Regular cardiac myocyte (primary cell): ENCODE measurements around the gene FAM186B. TPM values are rescaled to one million over a fixed set of nuclear protein-coding genes. Genes with fewer than 3 reads are reported as not detected.

Source experiments
- total RNA-seq: library from RNA; depleted of rRNA; stranded (reverse); fragments of >200 nt; gene quantifications from 2 replicates; pipeline ENCODE4 v1.2.3, GENCODE V29; 2014

The FAM186B gene, protein sequence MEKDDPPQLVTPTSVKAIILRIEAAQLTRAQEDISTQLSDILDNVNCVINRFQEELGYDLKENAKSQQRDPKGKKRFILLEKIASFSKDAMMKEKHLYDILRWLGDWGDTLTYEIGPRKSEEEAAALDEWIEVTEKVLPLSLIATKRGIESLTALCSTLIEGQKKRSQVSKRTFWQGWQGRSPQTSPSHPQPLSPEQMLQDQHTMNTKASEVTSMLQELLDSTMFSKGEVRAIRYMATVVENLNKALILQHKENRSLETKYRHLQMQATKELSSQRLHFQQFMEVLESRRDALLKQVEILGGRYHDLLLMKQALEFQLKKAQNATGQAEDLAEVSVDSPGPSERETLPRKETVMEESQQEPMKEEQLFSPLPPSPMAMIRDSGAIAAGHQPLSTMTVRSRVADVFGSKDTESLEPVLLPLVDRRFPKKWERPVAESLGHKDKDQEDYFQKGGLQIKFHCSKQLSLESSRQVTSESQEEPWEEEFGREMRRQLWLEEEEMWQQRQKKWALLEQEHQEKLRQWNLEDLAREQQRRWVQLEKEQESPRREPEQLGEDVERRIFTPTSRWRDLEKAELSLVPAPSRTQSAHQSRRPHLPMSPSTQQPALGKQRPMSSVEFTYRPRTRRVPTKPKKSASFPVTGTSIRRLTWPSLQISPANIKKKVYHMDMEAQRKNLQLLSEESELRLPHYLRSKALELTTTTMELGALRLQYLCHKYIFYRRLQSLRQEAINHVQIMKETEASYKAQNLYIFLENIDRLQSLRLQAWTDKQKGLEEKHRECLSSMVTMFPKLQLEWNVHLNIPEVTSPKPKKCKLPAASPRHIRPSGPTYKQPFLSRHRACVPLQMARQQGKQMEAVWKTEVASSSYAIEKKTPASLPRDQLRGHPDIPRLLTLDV
- 0.19 and 0.28 TPM in 2 replicates for total RNA-seq

DNA sequence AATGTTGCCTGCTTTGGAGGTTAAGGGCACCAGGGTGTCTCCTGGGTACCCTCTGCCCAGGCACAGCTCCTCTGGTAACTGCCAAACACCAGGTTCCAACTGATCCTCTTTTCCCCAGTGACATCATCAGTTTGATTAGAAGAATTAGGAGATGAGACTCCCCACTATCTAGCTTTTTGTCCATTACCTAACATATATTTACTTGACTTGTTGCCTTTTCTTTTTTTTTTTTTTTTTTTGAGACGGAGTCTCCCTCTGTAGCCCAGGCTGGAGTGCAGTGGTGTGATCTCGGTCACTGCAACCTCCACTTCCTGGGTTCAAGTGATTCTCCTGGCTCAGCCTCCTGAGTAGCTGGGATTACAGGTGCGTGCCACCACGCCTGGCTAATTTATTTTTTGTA is at the start of gene FAM186B:
FAM186B (minus strand) TSS at position 101 of the 400 bp plus-strand sequence. CDS start 162 bp downstream, outside the sequence.

DNA sequence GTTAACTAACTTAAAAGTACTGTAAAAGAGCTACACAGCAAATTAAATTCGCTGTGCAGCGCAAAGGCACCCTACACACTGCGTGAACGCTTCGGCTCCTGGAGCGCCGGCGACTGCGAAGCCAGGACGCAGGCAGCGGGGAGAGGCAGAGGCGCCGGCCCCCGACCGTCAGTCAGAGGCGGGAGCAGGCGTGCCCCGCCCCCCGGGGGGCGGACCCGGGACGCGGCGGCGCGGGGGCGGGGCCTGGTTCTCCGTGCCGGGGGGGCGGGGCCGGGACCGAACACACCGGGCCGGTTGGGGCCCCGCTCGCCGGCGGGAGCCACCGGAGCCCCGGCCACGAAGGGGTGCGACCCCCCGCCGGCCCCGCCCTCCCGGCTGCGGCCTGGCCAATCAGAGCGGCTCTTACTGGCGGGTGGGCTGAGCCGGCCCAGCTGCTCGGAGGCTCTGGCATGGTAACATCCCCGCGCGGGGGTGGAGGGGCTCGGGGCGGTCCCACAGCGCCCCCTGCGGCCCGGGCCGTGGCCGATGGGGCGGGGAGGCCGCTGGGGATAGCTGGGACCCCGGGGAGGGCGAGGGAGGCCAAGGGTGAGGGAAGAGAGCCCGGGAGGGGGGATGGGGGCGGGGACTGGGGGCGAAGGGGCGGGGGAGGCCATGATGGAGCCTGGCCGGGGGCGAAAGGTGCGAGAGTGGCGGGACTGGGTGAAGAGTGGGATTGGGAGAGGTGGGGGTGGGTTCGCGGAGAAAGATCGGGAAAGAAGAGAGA is 17.9 kb upstream of the FAM186B start, which contains the start of gene PRPF40B:
PRPF40B (plus strand) TSS at position 420 of the 763 bp plus-strand sequence; CDS start at position 450, 30 bp downstream.

DNA sequence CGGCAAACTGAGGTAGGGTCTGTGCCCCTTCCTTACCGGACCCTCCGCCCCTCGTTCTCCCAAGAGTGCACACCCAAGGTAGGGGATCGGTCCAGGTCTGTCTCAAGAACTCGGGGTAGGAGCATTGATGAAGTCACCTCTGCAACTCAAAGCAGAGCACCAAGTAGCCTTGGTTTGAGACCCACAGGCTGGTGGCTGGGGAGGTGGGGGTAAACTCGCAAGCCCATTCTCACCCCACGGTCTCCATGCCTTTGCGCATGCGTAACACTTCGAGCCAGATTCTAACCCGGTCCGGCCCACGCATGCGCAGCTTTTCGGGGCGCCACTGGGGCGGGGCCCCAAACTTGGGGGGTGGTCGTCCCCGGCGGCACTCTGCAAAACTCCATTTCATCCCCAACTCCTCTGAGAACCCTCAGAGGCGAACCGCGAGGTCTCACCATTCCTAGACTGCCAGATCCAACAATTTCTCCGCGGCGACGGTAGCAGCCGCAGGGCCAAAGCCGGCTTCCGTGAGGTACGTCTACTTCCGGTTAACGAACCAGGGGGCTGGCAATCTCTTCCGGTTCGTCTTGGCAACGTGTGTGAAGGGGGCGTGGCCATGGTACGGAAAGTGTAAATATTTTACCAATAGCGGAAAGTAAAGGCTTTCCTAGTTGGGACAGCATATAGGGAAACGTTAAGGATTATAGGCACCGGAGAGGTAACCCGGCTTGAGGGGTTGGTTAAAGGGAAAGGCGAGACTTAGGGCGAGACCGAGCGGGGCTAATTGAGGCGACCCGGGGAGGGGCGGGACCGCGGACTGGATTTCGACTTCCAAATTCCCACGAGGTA is 37.6 kb downstream of the FAM186B start, which contains the start of gene MCRS1:
MCRS1 (minus strand) TSS at position 532 of the 831 bp plus-strand sequence. CDS start 1,411 bp downstream, outside the sequence.

DNA sequence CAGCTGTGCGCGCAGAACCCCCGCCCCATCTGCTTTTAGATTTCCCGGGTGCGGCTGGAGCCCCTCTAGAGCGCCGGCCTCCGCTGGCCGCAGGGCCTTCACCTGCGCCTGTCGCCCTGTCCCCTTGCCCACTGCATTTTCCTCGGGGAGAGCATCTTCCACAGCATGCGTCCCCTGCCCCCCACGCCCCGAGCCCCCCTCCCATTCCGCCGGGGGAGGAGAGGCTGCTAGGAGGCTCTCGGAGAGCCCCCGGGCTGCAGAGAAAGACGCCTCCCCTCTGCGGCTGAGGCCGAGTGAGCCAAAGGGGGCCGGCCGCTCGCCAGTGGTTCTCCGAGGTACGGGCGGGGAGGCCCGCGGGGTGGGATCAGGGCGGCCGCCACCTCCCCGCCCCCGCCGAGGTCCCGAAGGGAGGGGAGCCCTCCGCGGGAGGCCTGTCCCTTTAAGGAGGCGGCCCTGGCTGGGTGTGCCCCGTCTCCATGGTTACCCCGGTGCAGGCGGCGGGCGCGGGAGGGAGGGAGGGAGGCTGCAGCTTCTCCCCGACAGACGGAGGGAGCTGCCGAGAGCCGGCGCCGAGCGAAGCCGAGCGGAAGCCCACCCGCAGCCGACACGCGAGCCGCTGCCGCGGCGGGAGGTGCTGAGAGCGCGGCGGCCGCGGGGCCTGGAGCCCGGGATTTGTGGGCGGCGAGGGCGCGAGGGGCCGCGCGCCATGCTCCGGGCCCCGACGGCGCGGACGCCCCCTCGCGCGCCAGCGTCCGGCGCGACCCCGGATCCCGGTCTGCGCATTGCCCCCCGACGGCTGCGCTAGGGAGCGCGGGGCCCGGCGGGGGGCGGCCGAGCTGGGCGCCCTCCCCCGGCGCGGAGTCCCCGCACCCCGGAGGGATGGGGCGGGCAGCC is 66.7 kb downstream of the FAM186B start, which contains the start of gene KCNH3:
KCNH3 (plus strand) TSS at position 521 of the 894 bp plus-strand sequence. CDS start 387 bp downstream, outside the sequence.

Other genes with a start within 250 kb of the FAM186B start
- 27.3 and 28.8 TPM in 2 replicates for gene SPATS2, start 238.2 kb downstream of the FAM186B start, total RNA-seq
- under 0.01 and 0.28 TPM in 2 replicates for gene KCNH3, start 66.6 kb downstream of the FAM186B start, total RNA-seq
- gene MCRS1, start 37.5 kb downstream of the FAM186B start, total RNA-seq, result 30.2 and 61.3 TPM in 2 replicates
- gene PRPF40B, start 17.9 kb upstream of the FAM186B start, total RNA-seq, result 8.4 and 10.4 TPM in 2 replicates
- 33.5 and 48.5 TPM in 2 replicates for gene FMNL3, start 101.8 kb upstream of the FAM186B start, total RNA-seq
- gene TMBIM6, start 135.9 kb upstream of the FAM186B start, total RNA-seq, result 353 and 437 TPM in 2 replicates
- gene NCKAP5L, start 222.8 kb upstream of the FAM186B start, total RNA-seq, result 11.5 and 12.7 TPM in 2 replicates
- gene BCDIN3D, start 237.5 kb upstream of the FAM186B start, total RNA-seq, result 4.2 and 5.1 TPM in 2 replicates